ENCODE measurements around the gene WWC2.

- TF ChIP-seq CTCF (IDR thresholded peaks at IDR 0.05) (no peak), POLR2A (IDR thresholded peaks at IDR 0.05) (no peak), EP300 (IDR thresholded peaks at IDR 0.05) (no peak)
Measured at GRCh38 chr4:183213996-183214395, 114.9 kb downstream of the WWC2 start.
